H7 (cell line): Measurements from ENCODE around the gene ZNF267. TPM values are rescaled to one million over a fixed set of nuclear protein-coding genes. Genes with fewer than 3 reads are reported as not detected.
A peak's percentile ranks its signal among the peaks of the same experiment; 100 is the strongest.
"Not testable (repeated sequence)": the region's sequence is repeated elsewhere in the genome, so short reads cannot be mapped to it uniquely, and the experiment has no call there.

Source experiments
- DNase-seq: peaks from one replicate; pipeline ENCODE4 v3.0.0; 2012
- H3K27me3 ChIP-seq: 2 replicates; pipeline ENCODE4 v1.6.0; 2011; ENCODE audit warnings: mild to moderate bottlenecking, low read length; ENCODE audit not compliant: control insufficient read depth, insufficient read depth
- H3K36me3 ChIP-seq: replicated peaks from 2 replicates; pipeline ENCODE4 v1.5.1; 2011; ENCODE audit warnings: low read length; ENCODE audit not compliant: control insufficient read depth, insufficient read depth
- H3K4me3 ChIP-seq: 2 replicates; pipeline ENCODE4 v1.5.1; 2011; ENCODE audit warnings: low read depth, mild to moderate bottlenecking, control low read depth, low read length, moderate library complexity; ENCODE audit not compliant: insufficient read depth
- total RNA-seq: library from RNA; depleted of rRNA; stranded (reverse); fragments of >200 nt; shearing (Covaris generic); gene quantifications from 2 replicates; pipeline ENCODE4 v1.2.3, GENCODE V29; 2014; rRNA removed

The ZNF267 gene
- total RNA-seq, result 3.2 and 7.1 TPM in 2 replicates

DNA sequence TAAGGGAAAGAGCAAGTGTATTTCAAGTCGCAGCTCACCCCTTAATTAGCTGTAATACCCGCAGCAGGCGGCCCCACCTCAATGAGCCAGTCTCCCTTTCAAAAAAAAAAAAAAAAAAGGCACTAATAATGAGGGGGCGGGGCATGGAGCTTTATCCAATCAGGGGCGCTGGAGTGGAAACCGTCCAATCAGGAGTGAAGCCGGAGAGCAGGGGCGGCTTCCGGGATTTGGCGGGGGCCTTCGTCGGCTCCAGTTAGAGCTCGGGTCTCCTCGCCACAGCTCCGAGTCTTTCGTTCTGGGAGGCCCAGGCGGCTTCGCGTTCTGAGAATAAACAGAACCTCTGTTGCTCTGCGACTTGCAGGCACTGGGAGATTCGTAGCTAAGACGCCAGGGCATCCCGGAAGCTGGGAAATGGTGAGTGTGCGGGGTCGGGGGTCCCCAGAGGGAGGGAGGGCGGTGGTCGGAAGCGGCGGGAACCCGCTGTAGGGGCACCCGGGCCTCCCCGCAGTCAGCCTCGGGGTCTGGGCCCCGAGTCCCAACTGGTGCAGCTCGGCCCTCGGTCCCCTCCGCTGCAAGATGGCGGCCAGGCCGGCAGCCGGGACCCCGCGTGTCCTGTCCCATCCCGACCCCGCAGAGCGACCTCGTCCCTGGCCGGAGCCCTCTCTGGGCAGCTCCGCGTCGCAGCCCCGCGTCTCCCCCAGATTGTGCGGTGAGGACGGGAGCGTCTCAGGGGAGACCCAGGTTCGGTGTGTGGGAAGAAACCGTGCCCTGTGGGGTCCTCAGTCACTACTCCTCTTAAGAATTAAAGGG, at the start of gene ZNF267:
TSS of gene ZNF267 (plus strand) at position 252 of the 810 bp plus-strand sequence. CDS start at position 412, 160 bp downstream.
- H3K27me3 ChIP-seq, result peaks cover 2% of the 10 kb centered on the region; the same call in 1 of the 2 replicates
- DNase-seq, result peak; percentile 94
- no peaks in the 10 kb centered on the region; the same call in 1 of the 2 replicates for H3K36me3 ChIP-seq
- peak within 1 kb of the TSS; percentile 79 for H3K4me3 ChIP-seq

DNA sequence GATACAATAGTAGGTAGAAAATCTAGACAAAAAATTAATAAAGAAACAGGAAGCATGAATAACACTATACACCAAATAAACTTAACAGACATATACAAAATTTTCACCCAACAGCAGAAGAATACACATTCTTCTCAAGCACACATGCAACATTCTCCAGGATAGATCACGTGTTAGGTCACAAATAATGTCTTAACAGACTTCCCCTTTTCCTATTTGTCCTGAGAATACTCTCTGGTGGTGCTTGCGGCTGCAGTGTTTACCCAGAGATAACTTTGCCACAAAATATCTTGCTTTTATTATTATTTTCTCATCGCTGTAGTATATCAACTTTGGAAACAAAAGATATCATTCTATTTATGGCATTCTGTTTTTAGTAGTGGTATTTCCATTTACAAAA, 40.6 kb upstream of the ZNF267 start:
- no peaks in the 10 kb centered on the region for H3K36me3 ChIP-seq
- no peak for DNase-seq
- H3K4me3 ChIP-seq, result no peak overlapping the region
- H3K27me3 ChIP-seq, result no peaks in the 10 kb centered on the region

DNA sequence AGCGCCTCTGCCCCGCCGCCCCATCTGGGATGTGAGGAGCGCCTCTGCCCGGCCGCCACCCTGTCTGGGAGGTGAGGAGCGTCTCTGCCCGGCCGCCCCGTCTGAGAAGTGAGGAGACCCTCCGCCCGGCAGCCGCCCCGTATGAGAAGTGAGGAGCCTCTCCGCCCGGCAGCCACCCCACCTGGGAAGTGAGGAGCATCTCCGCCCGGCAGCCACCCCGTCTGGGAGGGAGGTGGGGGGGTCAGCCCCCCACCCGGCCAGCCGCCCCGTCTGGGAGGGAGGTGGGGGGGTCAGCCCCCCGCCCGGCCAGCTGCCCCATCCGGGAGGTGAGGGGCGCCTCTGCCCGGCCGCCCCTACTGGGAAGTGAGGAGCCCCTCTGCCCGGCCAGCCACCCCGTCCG, 37.2 kb upstream of the ZNF267 start:
- H3K27me3 ChIP-seq, H3K36me3 ChIP-seq, H3K4me3 ChIP-seq, DNase-seq: not testable (repeated sequence)

DNA sequence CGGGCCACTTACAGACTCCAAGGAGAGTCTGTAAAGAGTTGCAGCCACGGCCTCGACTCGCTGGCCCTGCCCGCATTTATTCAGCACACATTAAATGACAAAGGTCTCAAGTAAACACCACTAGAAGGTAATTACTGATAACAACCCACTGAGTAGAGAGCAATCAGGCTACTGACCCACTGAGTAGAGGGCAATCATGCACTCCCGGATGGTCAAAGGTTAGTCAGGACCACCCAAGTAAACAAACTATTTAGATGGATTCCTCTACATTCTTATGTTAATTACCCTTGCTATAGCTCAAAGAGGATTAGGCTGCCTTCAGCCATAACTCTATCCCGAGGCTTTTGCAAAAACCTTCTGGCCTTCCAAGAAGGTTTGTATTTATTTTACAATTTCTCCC, 30.7 kb upstream of the ZNF267 start:
- H3K4me3 ChIP-seq, result no peak overlapping the region
- H3K27me3 ChIP-seq, result no peaks in the 10 kb centered on the region; the same call in 1 of the 2 replicates
- DNase-seq, result peak; percentile 16
- H3K36me3 ChIP-seq, result no peaks in the 10 kb centered on the region

DNA sequence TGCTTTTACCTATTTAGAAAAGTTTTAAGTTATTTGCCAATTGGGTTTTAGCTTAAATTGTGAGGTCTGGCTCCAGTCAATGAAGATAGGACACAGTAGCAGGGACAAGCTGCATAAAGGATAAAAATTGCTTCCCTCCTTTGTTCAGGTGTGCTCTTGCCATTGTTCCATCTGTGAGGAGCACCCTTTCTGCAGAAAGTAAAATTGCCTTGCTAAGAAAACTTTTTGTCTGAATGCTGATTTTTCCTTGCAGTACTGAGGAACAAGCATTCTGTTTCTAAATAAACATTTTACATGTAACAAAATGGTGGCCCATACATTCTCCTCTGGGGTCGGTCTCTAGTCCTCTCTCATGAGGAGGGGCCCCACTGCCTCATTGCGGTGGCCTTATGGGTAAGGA, 25.0 kb upstream of the ZNF267 start:
- H3K4me3 ChIP-seq, H3K36me3 ChIP-seq, DNase-seq, H3K27me3 ChIP-seq: not testable (repeated sequence)

DNA sequence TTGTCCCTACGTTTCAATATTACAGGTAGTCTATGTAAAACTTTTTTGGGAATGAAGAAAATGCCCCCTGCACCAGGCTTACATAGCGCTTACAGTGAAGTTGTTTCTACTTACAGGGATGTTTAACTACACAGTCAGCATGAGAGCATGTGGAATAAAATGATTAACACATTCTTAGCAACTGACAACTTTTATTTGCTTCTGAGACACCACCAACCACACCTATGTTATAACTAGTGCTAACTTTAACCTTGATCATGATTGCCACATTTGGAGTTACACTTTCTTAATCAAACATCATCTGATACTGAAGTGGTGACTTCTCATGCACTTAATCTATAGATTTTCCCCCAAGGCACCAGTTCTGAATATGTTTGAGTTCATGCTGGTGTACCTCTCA, 20.3 kb upstream of the ZNF267 start:
- Histone ChIP-seq H3K36me3 (no peaks in the 10 kb centered on the region), H3K4me3 (no peak overlapping the region), H3K27me3 (no peaks in the 10 kb centered on the region)
- no peak for DNase-seq

DNA sequence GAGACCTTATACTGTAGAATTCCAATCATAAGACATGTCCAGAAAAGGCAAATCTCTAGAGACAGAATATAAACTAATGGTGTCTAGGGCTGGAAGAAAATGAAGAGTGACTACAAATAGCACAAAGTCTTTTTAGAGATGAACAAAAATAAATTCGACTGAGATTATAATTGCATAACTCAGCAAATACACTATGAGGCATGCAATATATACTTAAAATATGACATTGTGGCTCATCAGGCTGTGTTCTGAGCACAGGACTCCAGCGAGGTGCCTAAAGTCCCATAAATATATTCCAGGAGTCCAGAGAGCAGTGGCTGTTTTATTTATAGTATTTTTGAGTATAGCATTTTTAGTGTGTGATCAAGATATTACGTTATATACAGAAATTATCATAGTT, 13.1 kb upstream of the ZNF267 start:
- Histone ChIP-seq H3K4me3 (no peak overlapping the region), H3K36me3 (no peaks in the 10 kb centered on the region), H3K27me3 (no peaks in the 10 kb centered on the region)
- DNase-seq, result no peak

DNA sequence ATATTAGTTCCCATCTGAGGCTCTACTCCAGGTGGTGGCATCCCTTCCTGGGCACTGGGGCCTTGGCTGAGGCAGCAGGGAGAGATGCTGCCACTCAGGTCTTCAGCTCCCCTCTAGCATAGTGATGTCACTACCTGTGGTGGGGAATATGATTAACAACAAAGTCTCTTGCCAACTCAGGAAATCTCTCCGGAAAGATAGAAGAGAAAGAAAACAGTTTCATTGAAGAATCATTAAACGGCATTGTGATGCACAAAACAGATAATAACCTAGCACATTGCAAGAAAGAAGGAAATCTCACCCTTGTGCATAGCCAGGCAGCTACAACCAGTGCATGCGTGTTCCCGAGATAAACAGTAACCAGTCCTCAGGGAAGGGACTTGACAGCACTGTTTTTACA, 12.2 kb upstream of the ZNF267 start:
- no peaks in the 10 kb centered on the region for H3K27me3 ChIP-seq
- H3K36me3 ChIP-seq, result no peaks in the 10 kb centered on the region
- no peak overlapping the region for H3K4me3 ChIP-seq
- no peak for DNase-seq

DNA sequence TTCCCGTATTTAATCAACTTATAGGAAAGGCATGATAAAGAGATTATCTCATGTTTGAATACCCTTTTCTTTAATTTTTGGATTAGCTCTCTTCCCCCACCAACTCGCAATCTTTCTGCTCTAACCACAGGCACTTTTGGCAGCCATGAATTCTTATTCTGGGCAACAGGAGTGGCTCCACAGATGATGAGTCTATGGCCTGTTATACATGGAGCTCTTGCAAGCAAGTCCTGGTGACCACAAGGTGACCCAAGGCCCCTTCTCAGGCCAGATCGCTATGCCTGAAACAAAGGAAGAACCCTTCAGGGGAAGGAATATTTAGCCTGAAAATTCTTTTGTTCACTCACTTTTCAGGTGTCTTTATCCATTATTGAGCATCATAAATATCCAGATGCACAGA, 10.8 kb upstream of the ZNF267 start:
- Histone ChIP-seq H3K36me3 (no peaks in the 10 kb centered on the region), H3K27me3 (no peaks in the 10 kb centered on the region), H3K4me3 (no peak overlapping the region)
- DNase-seq, result no peak

DNA sequence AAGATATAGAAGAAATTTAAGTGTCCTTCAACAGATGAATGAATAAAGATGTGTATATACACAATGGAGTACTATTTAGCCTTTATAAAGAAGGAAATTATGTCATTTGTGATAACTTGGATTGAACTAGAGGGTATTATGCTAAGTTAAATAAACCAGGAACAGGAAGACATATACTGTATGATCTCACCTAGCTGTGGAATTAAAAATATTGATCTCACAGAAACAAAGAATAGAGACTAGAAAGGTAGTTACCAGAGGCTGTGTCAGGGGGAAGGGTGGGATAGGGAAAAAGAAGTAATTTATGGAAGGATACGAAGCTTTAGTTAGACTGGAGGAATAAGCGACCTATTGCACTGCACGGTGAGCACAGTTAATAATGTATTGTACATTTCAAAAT, 5.4 kb upstream of the ZNF267 start:
- no peak for DNase-seq
- Histone ChIP-seq H3K4me3 (no peak overlapping the region), H3K36me3 (no peaks in the 10 kb centered on the region), H3K27me3 (no peaks in the 10 kb centered on the region; the same call in 1 of the 2 replicates)

DNA sequence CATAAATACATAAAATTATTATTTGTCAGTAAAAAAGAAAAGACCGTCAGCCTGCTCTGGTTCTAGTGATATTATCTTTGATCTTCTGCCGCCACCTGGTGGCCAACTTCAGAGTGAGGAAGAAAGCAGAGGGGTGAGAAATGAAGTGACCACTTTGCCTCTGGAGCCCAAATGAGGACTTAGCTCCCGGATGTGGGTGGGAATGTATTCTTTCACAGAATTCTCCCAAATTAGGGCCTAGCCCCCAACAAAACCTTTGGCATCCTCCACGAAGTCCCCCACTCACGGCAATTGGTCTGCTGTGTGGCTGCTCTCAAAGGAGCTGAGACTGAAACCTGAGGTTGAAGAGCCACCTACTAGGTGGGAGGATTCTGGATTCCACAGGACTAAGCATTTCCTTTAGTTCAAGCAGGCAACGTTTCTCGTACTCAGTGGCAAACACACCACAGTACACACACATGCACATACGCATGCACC, 4.9 kb upstream of the ZNF267 start:
- no peaks in the 10 kb centered on the region for H3K36me3 ChIP-seq
- peak; percentile 72 for DNase-seq
- no peak overlapping the region for H3K4me3 ChIP-seq
- no peaks in the 10 kb centered on the region; the same call in 1 of the 2 replicates for H3K27me3 ChIP-seq

DNA sequence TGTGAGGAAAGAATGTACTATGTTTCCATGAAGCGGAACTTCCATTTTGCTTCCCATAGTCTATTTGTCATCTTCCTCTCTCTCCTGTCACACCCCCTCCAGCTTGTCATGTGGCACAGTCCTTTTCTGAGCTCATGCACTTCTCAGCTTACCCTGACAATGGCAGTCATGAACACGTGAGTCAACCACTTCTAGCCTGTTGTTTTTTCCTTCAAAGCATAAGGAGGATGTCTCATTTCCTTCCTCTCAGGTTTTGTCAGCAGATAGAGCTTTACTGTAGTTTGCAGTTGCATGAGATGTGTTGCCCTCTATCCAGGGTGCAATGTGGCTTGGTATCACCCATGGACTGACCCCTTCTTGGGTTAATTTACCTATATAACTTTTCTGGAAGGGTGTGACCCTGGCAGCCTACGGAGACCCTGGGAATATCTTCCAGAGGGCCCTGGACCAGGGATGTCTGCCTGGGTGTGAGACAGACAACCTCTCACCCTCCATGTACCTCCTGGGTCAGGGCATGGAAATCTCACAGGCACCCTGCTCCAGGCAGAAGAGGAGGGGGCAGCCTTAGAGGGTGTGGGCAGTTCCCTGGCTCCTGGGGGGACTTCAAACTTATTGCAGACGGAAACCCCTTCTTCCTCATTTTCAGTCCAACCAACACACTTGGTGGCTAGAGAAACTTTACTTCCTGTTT, 4.0 kb upstream of the ZNF267 start:
- no peaks in the 10 kb centered on the region for H3K36me3 ChIP-seq
- peaks cover 2% of the 10 kb centered on the region; the same call in 1 of the 2 replicates for H3K27me3 ChIP-seq
- no peak for DNase-seq
- no peak overlapping the region for H3K4me3 ChIP-seq

DNA sequence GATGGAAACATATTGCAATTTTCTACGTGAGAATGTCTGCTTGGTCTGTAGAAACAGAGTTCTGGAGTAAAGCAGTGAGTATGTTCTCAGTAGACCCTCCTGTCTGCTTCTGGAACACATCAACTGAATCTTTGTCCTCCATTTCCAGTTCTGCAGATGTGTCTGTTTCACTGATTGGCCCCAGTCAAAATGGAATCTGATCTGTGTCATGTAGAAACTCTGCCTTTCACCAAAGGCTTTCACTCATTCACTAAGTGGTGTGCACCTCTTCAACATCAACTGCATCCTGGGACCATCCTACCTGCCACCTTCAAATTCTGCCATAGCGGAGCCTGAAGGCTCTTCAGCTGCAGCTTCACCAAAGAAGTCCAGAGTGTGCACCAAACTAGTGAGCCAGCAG, 2.8 kb upstream of the ZNF267 start:
- Histone ChIP-seq H3K4me3 (no peak overlapping the region), H3K36me3 (no peaks in the 10 kb centered on the region; the same call in 1 of the 2 replicates), H3K27me3 (peaks cover 2% of the 10 kb centered on the region; the same call in 1 of the 2 replicates)
- no peak for DNase-seq

DNA sequence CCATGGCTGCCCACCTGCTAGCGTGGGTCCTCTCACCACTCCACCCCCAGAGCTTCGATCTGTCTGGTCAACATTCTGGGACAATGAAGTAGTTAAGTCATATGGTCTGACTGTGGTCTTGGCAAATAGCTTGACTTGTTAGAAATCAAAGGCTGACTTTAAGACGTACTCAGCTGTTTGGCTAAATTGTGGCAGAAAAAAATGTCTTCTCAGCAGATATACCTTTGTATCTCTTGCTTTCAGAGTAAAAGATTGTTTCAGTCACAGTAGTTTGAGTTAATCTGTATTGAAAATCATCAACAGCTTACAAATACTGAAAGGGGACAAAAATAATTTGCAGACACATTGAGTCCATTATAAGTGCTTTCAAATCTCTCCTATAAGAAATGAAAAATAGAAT, 2.1 kb upstream of the ZNF267 start:
- no peak for DNase-seq
- Histone ChIP-seq H3K27me3 (peaks cover 2% of the 10 kb centered on the region; the same call in 1 of the 2 replicates), H3K4me3 (no peak overlapping the region), H3K36me3 (no peaks in the 10 kb centered on the region; the same call in 1 of the 2 replicates)

DNA sequence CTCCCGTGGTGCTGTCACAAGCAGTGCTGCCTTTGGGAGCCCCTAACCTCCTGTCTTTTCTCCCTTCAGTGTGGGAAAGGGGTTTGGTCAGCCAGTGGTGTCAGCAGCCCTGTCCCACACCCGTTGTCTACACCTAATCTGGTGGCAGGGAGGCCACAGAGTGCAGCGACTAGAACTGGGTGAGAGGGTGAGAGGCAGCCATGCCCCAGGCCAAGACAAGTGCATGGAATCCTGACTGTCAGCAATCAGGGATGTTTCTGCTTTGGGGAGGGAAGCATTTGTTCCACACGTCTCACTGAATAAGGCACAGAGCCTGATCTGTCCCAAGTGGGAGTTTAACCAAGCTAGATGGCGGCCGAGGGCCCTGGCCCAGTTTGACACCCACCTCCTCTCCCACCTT, 1.4 kb upstream of the ZNF267 start:
- no peak for DNase-seq
- H3K4me3 ChIP-seq, result no peak overlapping the region
- H3K36me3 ChIP-seq, result no peaks in the 10 kb centered on the region; the same call in 1 of the 2 replicates
- H3K27me3 ChIP-seq, result peaks cover 2% of the 10 kb centered on the region; the same call in 1 of the 2 replicates
